Glutamatergic neuron (in vitro differentiated cells): ENCODE measurements around the gene CDKN2C. TPM values are rescaled to one million over a fixed set of nuclear protein-coding genes. Genes with fewer than 3 reads are reported as not detected.
"Not testable (repeated sequence)": the region's sequence is repeated elsewhere in the genome, so short reads cannot be mapped to it uniquely, and the experiment has no call there.

Experiments used
- DNase-seq: peaks from one replicate; pipeline ENCODE4 v3.0.0; 2022
- H3K27ac Mint-ChIP-seq: one replicate; pipeline ENCODE4 v1.8.0; 2020; ENCODE audit warnings: mild to moderate bottlenecking, mixed read lengths, inconsistent platforms; ENCODE audit not compliant: unreplicated experiment
- H3K27me3 Mint-ChIP-seq: one replicate; pipeline ENCODE4 v1.8.0; 2020; ENCODE audit warnings: mild to moderate bottlenecking, moderate library complexity, mixed read lengths, inconsistent platforms; ENCODE audit not compliant: unreplicated experiment
- H3K36me3 Mint-ChIP-seq: one replicate; pipeline ENCODE4 v1.8.0; 2020; ENCODE audit warnings: mild to moderate bottlenecking, mixed read lengths, inconsistent platforms; ENCODE audit not compliant: unreplicated experiment
- H3K4me1 Mint-ChIP-seq: one replicate; pipeline ENCODE4 v1.8.0; 2020; ENCODE audit warnings: mild to moderate bottlenecking, low read depth, mixed read lengths, inconsistent platforms; ENCODE audit not compliant: unreplicated experiment
- H3K4me3 Mint-ChIP-seq: one replicate; pipeline ENCODE4 v1.8.0; 2020; ENCODE audit warnings: mild to moderate bottlenecking, mixed read lengths, inconsistent platforms; ENCODE audit not compliant: unreplicated experiment
- H3K9me3 Mint-ChIP-seq: one replicate; pipeline ENCODE4 v1.8.0; 2020; ENCODE audit warnings: mild to moderate bottlenecking, moderate library complexity, mixed read lengths, inconsistent platforms; ENCODE audit not compliant: unreplicated experiment
- CTCF ChIP-seq: fragments of 200-600 bp; sonication (generic); IDR thresholded peaks from one replicate; pipeline ENCODE4 v1.5.0; 2021; ENCODE audit not compliant: partially characterized antibody, unreplicated experiment
- total RNA-seq: library from RNA; stranded (reverse); fragmentation: NEBNext Ultra II Directional; extraction: Animal tissue kit (Norgen Biotek cat#: 25700); gene quantifications from one replicate; pipeline ENCODE4 v1.2.1, GENCODE V29; 2021; ENCODE audit not compliant: unreplicated experiment

The CDKN2C gene
- total RNA-seq, 1 donor from 2014 or later, result 1.3 TPM

- TF ChIP-seq CTCF, result no peak
- no peaks in the 10 kb centered on the region for H3K4me1 Mint-ChIP-seq
- no peak for DNase-seq
- peaks cover 5% of the 10 kb centered on the region for H3K36me3 Mint-ChIP-seq
- H3K27ac Mint-ChIP-seq, result no peak overlapping the region
- no peaks in the 10 kb centered on the region for H3K27me3 Mint-ChIP-seq
- no peak overlapping the region for H3K4me3 Mint-ChIP-seq
- no peaks in the 10 kb centered on the region for H3K9me3 Mint-ChIP-seq
Observed at GRCh38 chr1:51002516-51002915, 32.5 kb downstream of the CDKN2C start.

DNA sequence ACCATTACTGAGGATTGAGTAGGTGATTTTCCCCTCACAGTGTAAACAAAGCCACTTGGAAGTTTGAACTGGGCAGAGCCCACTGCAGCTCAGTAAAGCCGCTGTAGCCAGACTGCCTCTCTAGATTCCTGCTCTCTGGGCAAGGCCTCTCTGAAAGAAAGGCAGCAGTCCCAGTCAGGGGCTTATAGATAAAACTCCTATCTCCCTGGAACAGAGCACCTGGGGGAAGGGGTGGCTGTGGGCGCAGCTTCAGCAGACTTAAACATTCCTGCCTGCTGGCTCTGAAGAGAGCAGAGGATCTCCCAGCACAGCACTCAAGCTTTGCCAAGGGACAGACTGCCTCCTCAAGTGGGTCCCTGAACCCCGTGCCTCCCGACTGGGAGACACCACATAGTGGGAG, 35.5 kb downstream of the CDKN2C start:
- not testable (repeated sequence) for H3K36me3 Mint-ChIP-seq, H3K4me1 Mint-ChIP-seq, H3K4me3 Mint-ChIP-seq, H3K27ac Mint-ChIP-seq, H3K27me3 Mint-ChIP-seq, DNase-seq, H3K9me3 Mint-ChIP-seq

- Mint-ChIP-seq H3K4me1 (peaks cover 7% of the 10 kb centered on the region), H3K27me3 (peaks cover 3% of the 10 kb centered on the region), H3K9me3 (peaks cover 2% of the 10 kb centered on the region), H3K4me3 (no peak overlapping the region), H3K36me3 (peaks cover 5% of the 10 kb centered on the region), H3K27ac (no peak overlapping the region)
- no peak for TF ChIP-seq CTCF
- no peak for DNase-seq
Observed at GRCh38 chr1:51009381-51009780, 39.3 kb downstream of the CDKN2C start.

DNA sequence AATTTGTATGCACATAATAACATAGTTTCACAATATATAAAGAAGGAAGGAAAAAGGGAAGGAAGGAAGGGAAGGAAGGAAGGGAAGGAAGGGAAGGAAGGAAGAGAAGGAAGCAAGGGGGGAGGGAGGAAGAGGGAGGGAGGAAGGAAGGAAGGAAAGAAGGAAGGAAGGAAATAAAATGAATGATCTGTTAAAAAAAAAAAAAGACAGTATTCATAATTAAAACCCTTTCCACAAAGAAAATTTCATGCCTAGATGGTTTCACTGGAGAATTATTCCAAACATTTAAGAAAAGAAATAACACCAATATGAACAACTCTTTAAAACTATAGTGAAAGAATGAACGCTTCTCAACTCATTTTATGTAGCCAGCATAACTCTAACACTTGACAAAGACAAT, 44.8 kb downstream of the CDKN2C start:
- H3K4me3 Mint-ChIP-seq, result no peak overlapping the region
- TF ChIP-seq CTCF, result no peak
- H3K27me3 Mint-ChIP-seq, result peaks cover 3% of the 10 kb centered on the region
- no peak overlapping the region for H3K27ac Mint-ChIP-seq
- peaks cover 3% of the 10 kb centered on the region for H3K4me1 Mint-ChIP-seq
- no peaks in the 10 kb centered on the region for H3K36me3 Mint-ChIP-seq
- DNase-seq, result no peak
- peaks cover 4% of the 10 kb centered on the region for H3K9me3 Mint-ChIP-seq

- Mint-ChIP-seq H3K4me3 (no peak overlapping the region), H3K27me3 (peaks cover 3% of the 10 kb centered on the region), H3K4me1 (no peaks in the 10 kb centered on the region), H3K27ac (no peak overlapping the region), H3K9me3 (peaks cover 3% of the 10 kb centered on the region), H3K36me3 (no peaks in the 10 kb centered on the region)
- no peak for TF ChIP-seq CTCF
- no peak for DNase-seq
Observed at GRCh38 chr1:51019811-51020210, 49.8 kb downstream of the CDKN2C start.

Other genes starting within 250 kb of the CDKN2C start
- 57.3 TPM for gene FAF1, start 10.0 kb upstream of the CDKN2C start, total RNA-seq
- not detected for gene C1orf185, start 132.0 kb downstream of the CDKN2C start, total RNA-seq